Fibroblast of skin of left biceps (primary cell): Measurements from ENCODE around the gene YPEL2.

Source experiments
- DNase-seq, 2 experiments: peaks; one replicate each; pipeline ENCODE4 v3.0.0-alpha.2; 2013; ENCODE audit warnings: low read depth in 2 of 2

YPEL2 gene

DNA sequence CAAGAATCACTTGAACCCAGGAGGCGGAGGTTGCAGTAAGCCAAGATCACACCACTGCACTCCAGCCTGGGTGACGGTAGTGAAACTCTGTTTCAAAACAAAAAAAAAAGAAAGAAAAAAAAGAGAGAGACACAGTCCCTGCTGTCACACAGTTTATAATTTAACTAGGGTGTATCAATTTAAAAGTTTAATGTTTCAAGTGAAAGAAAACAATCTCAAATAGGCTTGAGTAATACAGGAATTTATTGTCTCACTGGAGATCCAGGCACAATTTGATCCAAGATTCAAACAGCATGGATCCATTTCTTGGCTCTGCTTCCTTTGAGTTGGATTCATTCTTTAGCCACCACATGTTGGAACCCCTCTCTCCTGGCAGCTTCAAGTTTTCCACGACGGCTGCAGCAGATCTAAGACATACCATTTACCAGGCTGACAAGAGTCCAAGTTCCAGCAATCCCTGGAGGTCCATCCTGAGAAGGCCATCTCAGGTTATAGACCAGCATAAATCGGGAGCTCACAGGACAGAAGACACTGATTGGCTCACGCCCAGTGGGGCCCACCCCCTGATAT, 97.5 kb downstream of the YPEL2 start:
- no peak for DNase-seq

DNA sequence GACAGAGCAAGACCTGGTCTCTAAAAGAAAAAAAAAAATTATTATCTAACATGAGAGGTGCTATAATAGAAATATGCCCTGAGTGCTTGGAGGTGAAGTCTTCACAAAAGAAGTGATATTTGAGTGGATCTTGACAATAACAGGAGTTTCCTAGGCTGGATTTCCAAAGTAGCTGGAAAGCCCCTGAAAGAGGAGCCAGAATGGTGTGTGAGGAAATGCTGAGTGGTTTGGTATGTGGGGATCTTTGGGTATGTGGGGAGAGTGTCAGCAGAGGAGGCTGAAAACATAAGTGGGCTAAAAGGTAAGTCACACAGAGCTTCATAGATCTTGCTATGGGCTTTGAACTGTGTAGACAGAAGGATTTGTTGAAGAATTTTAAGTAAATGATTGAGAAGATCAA, 100.1 kb downstream of the YPEL2 start:
- no peak for DNase-seq

DNA sequence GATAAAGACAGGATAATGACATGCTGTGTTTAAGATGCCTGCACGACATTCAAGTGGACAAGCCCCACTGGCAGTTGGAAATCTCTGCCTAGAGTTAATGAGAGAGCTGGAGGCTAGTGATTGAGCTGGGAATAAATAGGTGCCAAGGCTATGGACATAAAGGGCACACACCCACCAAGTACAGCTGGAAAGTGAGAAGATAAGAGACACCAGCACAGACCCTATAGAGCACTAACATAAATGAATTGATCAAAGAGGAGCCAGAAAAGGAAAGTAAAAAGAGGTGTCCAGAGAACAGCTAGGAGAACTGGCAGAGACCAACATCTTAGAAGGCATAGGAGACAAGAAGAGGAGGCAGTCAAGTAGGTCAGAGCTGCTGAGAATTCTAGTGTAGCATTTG, 101.2 kb downstream of the YPEL2 start:
- no peak for DNase-seq

DNA sequence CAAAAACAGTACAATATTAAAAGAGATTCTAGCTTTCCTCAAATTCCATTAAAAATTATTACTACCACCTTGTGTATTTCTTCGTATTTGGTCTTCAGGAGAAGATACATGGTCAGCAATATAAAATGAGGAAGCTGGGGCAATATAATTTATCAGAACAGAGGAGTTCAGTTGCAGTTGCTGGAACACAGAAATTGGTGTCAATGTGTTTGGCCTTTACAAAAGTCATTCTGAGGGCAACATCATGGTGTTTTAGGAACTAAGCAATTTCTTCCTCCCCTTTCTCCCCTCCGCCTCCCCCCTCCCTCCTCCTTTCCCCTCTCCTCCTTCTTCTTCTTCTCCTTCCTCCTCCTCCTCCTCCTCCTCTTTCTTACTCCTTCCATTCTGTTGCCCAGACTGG, 102.1 kb downstream of the YPEL2 start:
- no peak for DNase-seq

DNA sequence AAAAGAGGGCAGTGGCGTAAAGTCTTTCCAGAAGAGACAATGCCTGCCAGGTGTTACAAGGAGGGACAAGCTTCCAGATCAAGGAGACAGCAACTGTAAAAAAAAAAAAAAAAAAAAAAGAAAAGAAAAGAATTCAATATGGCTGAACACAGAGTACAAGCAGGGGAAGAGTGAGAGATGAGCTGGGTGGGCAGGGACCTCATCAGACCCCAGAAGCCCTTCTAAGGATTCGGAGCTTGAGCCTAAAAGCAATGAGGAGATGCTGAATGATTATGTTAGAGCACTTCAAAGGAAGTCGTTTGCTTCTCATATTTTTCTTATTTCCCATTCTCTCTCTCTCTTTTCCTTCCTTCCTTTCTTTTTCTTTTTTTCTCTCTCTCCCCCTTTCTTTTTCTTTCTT, 103.0 kb downstream of the YPEL2 start:
- no peak for DNase-seq

DNA sequence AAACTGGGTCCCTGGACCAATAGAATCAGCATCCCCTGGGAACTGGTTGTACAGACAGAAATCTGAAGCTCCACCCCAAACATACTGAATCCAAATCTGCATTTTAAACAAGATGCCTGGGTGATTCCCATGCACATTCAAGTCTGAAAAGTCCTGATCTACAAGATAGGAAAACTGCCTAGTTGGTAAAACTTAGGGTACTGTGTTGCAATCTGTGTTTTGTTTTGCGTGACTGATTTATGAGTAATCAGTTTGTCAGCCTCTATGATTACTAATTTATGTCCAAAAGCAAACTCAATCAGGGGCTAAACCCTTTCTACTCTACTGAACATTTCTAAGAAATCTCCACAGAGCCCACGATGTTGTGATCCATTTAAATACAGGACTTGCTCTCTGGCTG, 103.8 kb downstream of the YPEL2 start:
- peak; percentile 49 to 50 for DNase-seq

DNA sequence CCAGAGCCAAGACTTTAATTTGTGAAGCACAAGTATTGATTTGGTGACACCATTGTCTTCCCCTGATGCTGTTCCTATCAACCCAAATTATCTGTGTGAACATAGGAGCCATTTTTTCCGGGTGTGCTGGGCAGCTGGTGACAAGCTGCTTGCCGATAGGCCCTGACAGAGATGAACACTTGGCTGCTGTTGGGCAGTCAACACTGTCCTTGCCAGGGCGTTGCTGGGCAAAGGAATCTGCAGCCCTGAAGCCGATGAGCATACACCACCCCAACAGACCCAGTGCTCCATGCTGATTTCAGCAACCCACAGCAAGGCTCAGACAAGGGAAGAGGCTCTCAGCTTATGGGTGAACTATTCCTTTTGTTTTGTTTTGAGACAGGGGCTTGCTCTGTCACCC, 105.4 kb downstream of the YPEL2 start:
- DNase-seq: no peak

DNA sequence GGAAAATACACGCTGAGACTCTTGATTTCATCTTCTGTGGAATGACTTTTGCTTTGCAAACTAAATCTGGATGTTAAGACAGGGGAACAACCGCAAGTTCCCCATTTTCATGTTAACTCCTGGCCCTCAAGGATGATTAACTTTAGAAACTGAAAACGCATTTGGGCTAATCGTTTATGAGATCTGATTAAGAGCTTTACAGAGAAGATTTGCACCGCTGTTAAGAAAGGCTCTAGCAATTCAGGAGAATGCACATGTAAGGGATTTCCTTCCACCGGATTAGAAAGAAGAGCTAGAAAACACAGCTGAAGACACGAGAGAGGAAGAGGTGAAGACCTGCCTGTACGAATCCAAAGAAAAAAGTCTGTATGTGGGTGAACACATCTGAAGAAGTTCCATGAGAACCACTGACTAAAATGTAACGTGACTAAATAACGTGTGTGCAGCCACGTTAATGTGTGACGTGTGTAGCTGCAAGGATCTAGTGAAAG, 106.4 kb downstream of the YPEL2 start:
- no peak for DNase-seq

DNA sequence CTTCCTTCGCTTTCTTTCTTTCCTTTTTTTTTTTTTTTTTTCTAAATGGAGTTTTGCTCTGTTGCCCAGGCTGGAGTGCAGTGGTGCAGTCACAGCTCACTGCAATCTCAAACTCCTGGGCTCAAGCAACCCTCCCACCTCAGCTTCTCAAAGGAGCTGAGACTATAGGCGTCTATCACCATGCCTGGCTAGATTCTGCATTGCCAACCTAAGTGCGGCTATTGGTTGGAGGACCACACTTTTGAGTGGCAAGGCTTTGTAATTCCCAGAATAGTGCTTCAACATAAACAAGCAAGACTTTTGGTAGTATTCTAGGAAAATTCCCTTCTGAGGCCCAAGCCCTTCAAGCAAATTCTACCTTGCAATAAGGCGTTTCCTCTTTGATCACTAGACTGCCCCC, 107.8 kb downstream of the YPEL2 start:
- DNase-seq: no peak

DNA sequence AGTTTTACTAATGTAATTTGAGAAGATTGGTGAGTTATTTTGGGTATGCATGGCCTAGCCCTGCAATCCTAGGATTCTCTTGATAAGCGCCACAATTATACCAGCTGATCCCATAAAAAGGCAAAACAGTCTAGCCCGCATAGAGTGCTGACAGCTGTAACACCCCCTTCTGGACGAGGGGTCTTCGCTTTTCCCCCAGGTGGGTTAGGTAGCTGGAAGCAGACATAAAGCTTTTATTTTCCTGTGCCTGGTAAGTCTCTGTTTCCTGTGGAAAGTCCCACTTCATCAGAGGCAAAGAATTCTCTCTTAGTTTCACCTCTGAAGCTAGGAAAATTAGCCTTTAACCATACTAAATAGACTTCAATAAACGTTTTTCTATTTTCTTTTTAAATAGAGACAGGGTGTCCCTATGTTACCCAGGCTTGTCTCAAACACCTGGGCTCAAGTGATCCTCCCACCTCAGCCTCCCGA, 108.3 kb downstream of the YPEL2 start:
- no peak for DNase-seq

DNA sequence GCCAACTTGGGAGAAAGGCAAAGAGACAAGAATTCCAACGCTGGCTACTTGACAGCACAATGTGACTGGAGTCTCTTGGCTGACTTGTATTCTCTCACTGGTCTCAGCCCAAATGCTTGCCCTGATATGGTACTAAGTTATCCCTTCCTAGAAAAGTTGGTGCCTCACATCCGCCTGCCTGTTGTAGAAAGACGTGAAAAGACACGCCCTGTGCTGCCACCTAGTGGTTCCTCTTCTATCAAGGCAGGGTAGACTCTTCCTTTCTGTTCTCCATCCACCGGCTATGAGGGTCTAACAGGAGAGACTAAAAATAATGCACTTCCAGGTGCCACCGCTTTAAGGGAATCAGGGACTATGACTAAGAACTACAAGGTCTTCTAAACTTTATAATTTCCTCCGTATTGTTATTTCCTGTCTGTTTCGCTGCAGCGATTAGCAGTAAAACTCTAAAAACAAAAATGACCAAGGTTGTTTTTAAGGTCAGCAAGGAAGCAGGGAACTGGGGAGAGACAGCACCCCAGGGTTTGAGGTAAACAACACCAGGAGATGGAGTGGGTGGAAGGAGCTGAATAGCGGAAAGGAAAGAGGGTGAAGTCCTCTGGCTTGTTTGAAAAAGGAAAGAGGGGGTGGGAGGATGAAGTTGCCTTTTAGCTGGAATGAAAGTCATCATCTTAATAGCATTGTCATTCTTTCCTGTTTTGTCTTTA, 109.5 kb downstream of the YPEL2 start:
- peak; percentile 64 to 68 for DNase-seq

DNA sequence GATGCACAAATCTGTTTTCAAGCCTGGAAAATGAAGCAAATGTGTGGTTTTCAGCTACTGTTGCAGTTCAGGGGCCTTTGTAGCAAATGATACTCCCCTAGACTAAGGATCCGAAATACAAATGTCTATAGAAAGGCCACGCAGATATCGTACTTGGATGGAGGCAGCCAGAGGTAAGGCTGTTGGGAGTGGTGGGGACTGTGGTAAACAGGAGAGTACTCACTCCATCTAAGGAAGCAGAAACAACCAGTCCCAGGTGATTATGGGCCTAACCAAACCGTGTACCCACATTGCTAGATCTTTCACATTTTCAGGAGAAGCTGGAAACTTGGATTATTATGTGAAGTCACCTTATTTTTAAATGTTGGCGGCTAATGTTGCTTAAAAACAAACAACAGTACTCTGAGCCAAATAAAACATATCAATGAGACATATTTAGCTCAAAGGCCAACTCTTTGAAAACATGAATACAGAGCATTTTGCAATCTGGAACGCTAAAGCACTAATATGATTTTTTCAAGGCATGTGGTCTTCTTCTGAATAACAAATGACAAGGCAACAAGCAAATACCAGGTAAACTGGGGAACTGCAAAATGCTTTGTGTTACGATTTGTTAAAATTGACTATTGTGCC, 110.1 kb downstream of the YPEL2 start:
- DNase-seq: no peak

DNA sequence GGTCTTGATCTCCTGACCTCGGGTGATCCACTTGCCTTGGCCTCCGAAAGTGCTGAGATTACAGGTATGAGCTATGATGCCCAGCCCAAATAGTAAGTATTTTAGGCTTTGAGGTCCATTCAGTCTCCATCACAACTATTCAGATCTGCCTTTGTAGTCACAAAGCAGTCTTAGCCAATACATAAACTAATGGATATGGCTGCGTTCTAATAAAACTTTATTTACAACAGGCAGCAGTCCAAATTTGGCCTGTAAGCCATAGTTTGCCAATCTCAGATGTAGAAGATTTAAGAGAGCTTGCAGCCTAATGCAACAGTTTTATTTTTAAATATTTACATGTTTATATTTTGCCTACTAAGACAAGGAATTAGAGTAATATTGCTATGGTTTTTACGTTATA, 111.7 kb downstream of the YPEL2 start:
- DNase-seq: no peak
